ENCODE results near the gene PLOD3. TPM values are rescaled to one million over a fixed set of nuclear protein-coding genes. Genes with fewer than 3 reads are reported as not detected.

Gene PLOD3
- total and polyA plus RNA-seq, 4 donors: 38.9 to 104 (median 58.2) TPM

GRCh38 chr7:101166909-101167644 lies 50.3 kb downstream of the PLOD3 start:
- DNase-seq: no peak
- 2 to 3% methylated on average over 14 to 19 of the region's 19 CpGs for WGBS, 2 donors
- no peak overlapping the region for H3K4me3 ChIP-seq
- peaks cover 0 to 39% (median 8%) of the 10 kb centered on the region in 5 donors for H3K4me1 ChIP-seq (ENCODE audit: control insufficient read depth in 5 of 5, insufficient read depth in 5 of 5, low read length in 5 of 5)
- no peak overlapping the region for H3K27ac ChIP-seq (ENCODE audit: low read depth in 1 of 2, low read length in 1 of 2)
- TF ChIP-seq CTCF (IDR thresholded peaks at IDR 0.05; ENCODE audit: control extremely low read depth, extremely low read depth): no peak
- H3K9ac ChIP-seq (ENCODE audit: insufficient read depth in 1 of 2, low read length in 2 of 2): no peak overlapping the region
- peaks cover 0 to 8% (median 0%) of the 10 kb centered on the region in 4 donors for H3K9me3 ChIP-seq (ENCODE audit: control insufficient read depth in 4 of 4, insufficient read depth in 3 of 4, low read length in 3 of 4)
- H3K36me3 ChIP-seq (ENCODE audit: control insufficient read depth in 4 of 4, insufficient read depth in 4 of 4, low read length in 4 of 4): no peaks in the 10 kb centered on the region
- peaks cover 16 to 73% (median 64%) of the 10 kb centered on the region in 3 donors for H3K27me3 ChIP-seq (ENCODE audit: control insufficient read depth in 3 of 3, insufficient read depth in 3 of 3, low read length in 2 of 3)
- no peak for ATAC-seq (ENCODE audit: insufficient read depth, low FRiP score)

- peaks cover 0 to 1% (median 0%) of the 10 kb centered on the region in 4 donors for H3K36me3 ChIP-seq (ENCODE audit: control insufficient read depth in 4 of 4, insufficient read depth in 4 of 4, low read length in 4 of 4)
- H3K27ac ChIP-seq (ENCODE audit: low read depth in 1 of 2, low read length in 1 of 2): no peak overlapping the region
- no peak for DNase-seq
- no peak overlapping the region for H3K4me3 ChIP-seq
- H3K27me3 ChIP-seq (ENCODE audit: control insufficient read depth in 3 of 3, insufficient read depth in 3 of 3, low read length in 2 of 3): peaks cover 12 to 68% (median 61%) of the 10 kb centered on the region in 3 donors
- 1 to 4% methylated on average over 11 of the region's 11 CpGs for WGBS, 2 donors
- no peak for TF ChIP-seq CTCF (IDR thresholded peaks at IDR 0.05; ENCODE audit: control extremely low read depth, extremely low read depth)
- peaks cover 0 to 37% (median 9%) of the 10 kb centered on the region in 5 donors for H3K4me1 ChIP-seq (ENCODE audit: control insufficient read depth in 5 of 5, insufficient read depth in 5 of 5, low read length in 5 of 5)
- no peak overlapping the region for H3K9ac ChIP-seq (ENCODE audit: insufficient read depth in 1 of 2, low read length in 2 of 2)
- peaks cover 0 to 8% (median 0%) of the 10 kb centered on the region in 4 donors for H3K9me3 ChIP-seq (ENCODE audit: control insufficient read depth in 4 of 4, insufficient read depth in 3 of 4, low read length in 3 of 4)
- no peak for ATAC-seq (ENCODE audit: insufficient read depth, low FRiP score)
These were observed 50.8 kb downstream of the PLOD3 start for GRCh38 chr7:101166648-101166908.

- TF ChIP-seq CTCF (IDR thresholded peaks at IDR 0.05; ENCODE audit: control extremely low read depth, extremely low read depth): no peak
- Histone ChIP-seq H3K36me3 (ENCODE audit: control insufficient read depth in 4 of 4, insufficient read depth in 4 of 4, low read length in 4 of 4) (peaks cover 0 to 4% (median 0%) of the 10 kb centered on the region in 4 donors), H3K4me1 (ENCODE audit: control insufficient read depth in 5 of 5, insufficient read depth in 5 of 5, low read length in 5 of 5) (peaks cover 0 to 37% (median 11%) of the 10 kb centered on the region in 5 donors), H3K27me3 (ENCODE audit: control insufficient read depth in 3 of 3, insufficient read depth in 3 of 3, low read length in 2 of 3) (peaks cover 8 to 64% (median 59%) of the 10 kb centered on the region in 3 donors), H3K9me3 (ENCODE audit: control insufficient read depth in 4 of 4, insufficient read depth in 3 of 4, low read length in 3 of 4) (peaks cover 0 to 9% (median 0%) of the 10 kb centered on the region in 4 donors), H3K9ac (ENCODE audit: insufficient read depth in 1 of 2, low read length in 2 of 2) (no peak overlapping the region), H3K4me3 (no peak overlapping the region), H3K27ac (ENCODE audit: low read depth in 1 of 2, low read length in 1 of 2) (no peak overlapping the region)
- DNase-seq (no peak), ATAC-seq (ENCODE audit: insufficient read depth, low FRiP score) (no peak)
- WGBS, 2 donors: 1 to 2% methylated on average over 36 to 38 of the region's 38 CpGs
These were observed 51.3 kb downstream of the PLOD3 start for GRCh38 chr7:101165958-101166647.

All from lung (tissue), 12 donors.